Measurements from ENCODE around the gene PIK3CD. TPM values are rescaled to one million over a fixed set of nuclear protein-coding genes. Genes with fewer than 3 reads are reported as not detected.

The PIK3CD gene
- total and polyA plus RNA-seq, 5 experiments from 2014 or later, result 56.8 to 343 (median 166) TPM

DNA sequence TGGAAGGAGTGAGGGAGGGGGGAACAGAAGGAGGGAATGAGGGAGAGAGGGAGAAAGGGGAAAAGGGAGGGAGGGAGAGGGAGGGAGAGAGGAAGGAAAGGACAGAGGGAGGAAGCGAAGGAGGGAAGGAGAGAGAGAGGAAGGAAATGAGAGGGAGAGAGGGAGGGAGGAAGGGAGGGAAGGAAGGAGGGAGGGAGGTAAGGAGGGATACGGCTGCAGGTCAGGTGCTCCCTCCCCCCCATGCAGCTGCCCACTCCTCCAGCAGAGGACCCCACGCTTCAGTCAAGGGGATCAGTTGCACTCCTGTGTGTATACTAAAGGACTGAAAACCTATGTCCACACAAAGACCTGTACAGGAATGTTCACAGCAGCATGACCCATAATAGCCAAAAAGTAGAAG, 117.5 kb downstream of the PIK3CD start:
- Mint-ChIP-seq H3K4me1 (peaks cover 0 to 31% (median 8%) of the 10 kb centered on the region in 4 donors), H3K27me3 (no peaks in the 10 kb centered on the region), H3K36me3 (peaks cover 0 to 42% (median 9%) of the 10 kb centered on the region in 3 donors), H3K27ac (peak overlapping the region in 3 of 10 donors; percentile 13 to 66 (median 15)), H3K4me3 (no peak overlapping the region), H3K9me3 (no peaks in the 10 kb centered on the region)
- ATAC-seq (no peak), DNase-seq (no peak)
- POLR2A ChIA-PET, result no interaction called here

DNA sequence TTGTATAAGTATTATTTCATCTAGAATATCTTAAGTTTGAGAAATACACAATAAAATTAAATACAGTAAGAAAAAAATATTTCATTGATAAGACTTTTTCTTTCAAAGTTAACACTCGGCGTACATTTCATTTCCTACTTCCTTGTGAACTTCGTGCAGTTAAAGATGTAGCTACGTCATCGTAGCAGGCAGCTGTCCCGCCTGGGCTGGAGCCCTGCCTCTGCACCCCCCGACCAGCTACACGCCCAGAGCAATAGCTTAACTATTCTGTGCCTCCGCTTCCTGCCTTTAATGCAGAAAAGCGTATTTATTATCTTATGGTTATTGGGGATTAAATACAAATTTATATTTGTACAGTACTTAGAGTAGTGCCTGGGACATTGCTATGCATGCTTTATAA, 118.8 kb downstream of the PIK3CD start:
- no peaks in the 10 kb centered on the region for H3K9me3 Mint-ChIP-seq
- H3K27ac Mint-ChIP-seq, result peak overlapping the region in 1 of 10 donors; percentile 31
- POLR2A ChIA-PET, result interaction anchor here (0.8 kb wide), 1 partner anchor 11 kb away, joined by 3 read pairs; no protein-coding TSS in a partner anchor
- H3K4me1 Mint-ChIP-seq, result peaks cover 0 to 31% (median 4%) of the 10 kb centered on the region in 4 donors
- H3K27me3 Mint-ChIP-seq, result no peaks in the 10 kb centered on the region
- no peak overlapping the region for H3K4me3 Mint-ChIP-seq
- ATAC-seq (peak in 1 of 2 donors; percentile 59), DNase-seq (no peak)
- H3K36me3 Mint-ChIP-seq, result peaks cover 0 to 39% (median 9%) of the 10 kb centered on the region in 3 donors

DNA sequence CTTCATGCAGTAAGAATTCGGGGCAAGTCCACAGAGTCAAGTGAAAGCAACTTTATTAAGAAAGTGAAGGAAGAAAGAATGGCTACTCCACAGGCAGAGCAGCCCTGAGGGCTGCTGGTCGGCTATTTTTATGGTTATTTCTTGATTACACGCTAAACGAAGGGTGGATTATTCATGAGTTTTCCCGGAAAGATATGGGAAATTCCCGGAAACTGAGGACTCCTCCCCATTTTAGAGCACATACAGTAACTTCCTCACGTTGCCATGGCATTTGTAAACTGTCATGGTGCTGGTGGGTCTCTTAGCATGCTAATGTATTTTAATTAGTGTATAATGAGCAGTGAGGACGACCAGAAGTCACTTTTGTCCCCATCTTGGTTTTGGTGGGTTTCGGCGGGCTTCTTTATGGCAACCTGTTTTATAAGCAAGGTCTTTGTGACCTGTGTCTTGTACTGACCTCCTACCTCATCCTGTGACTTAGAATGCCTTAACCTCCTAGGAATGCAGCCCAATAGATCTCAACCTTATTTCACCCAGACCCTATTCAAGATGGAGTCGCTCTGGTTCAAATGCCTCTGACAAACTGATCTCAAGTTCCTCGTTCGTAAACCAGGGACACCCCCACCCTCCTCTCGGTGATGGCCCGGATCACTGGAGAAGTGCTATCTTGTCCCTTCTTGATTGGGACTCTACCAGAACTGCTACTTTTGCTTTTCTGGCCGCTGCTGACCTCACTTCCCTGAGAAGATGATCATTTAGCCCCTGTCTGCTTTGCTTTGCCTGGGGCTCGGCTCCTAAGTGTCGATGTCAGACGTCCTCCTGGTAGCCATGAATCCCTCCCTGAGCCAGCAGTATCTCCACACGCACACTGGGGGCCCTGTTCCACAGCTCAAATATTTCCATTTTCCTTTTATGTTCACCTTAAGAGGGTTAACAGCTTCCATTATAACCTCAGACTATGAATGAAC, 123.5 kb downstream of the PIK3CD start:
- no peak for ATAC-seq
- H3K4me1 Mint-ChIP-seq, result peaks cover 12 to 32% (median 18%) of the 10 kb centered on the region in 4 donors
- peaks cover 0 to 34% (median 9%) of the 10 kb centered on the region in 3 donors for H3K36me3 Mint-ChIP-seq
- peak overlapping the region in 3 of 10 donors; percentile 3 to 48 (median 20) for H3K27ac Mint-ChIP-seq
- no peaks in the 10 kb centered on the region for H3K9me3 Mint-ChIP-seq
- no peaks in the 10 kb centered on the region for H3K27me3 Mint-ChIP-seq
- no peak for DNase-seq
- H3K4me3 Mint-ChIP-seq, result no peak overlapping the region
- POLR2A ChIA-PET, result no interaction called here

DNA sequence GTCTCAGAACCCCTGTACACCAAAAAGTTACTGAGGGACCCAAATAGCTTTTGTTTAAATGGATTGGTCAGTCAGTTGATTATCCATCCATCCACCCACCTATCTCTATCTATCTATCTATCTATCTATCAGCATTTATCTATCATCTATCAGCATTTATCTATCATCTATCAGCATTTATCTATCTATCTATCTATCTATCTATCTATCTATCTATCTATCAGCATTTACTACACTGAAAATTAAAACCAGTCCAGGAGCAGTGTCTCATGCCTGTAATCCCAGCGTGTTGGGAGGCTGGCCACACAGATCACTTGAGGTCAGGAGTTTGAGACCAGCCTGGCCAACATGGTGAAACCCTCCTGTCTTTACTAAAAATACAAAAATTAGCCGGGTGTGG, 125.2 kb downstream of the PIK3CD start:
- H3K4me1 Mint-ChIP-seq, result peaks cover 12 to 35% (median 18%) of the 10 kb centered on the region in 4 donors
- H3K27ac Mint-ChIP-seq, result peak overlapping the region in 2 of 10 donors; percentile 3 to 78
- ATAC-seq (no peak), DNase-seq (no peak)
- H3K9me3 Mint-ChIP-seq, result no peaks in the 10 kb centered on the region
- no peaks in the 10 kb centered on the region for H3K27me3 Mint-ChIP-seq
- peaks cover 0 to 21% (median 9%) of the 10 kb centered on the region in 3 donors for H3K36me3 Mint-ChIP-seq
- POLR2A ChIA-PET, result interaction anchor here (0.7 kb wide), 1 partner anchor 1178 kb away, joined by 3 read pairs; no protein-coding TSS in a partner anchor
- peak overlapping the region in 1 of 10 donors; percentile 14 for H3K4me3 Mint-ChIP-seq

Other genes with a start within 250 kb of the PIK3CD start
- 1 to 10 TPM; 3.2 to 4.3 TPM for gene SLC25A33, start 112.3 kb upstream of the PIK3CD start, total RNA-seq
- gene SLC25A33, start 112.3 kb upstream of the PIK3CD start, polyA plus RNA-seq, result 10 to 100 TPM in 1 of 3 donors, 1 to 10 TPM in 2; 8.2 to 10.5 (median 9.2) TPM
- gene TMEM201, start 62.8 kb upstream of the PIK3CD start, total RNA-seq, result 1 to 10 TPM; 8.8 to 9.2 TPM
- gene TMEM201, start 62.8 kb upstream of the PIK3CD start, polyA plus RNA-seq, result 1 to 10 TPM in 2 of 3 donors, under 1 TPM in 1; 0.73 to 2.2 (median 1.1) TPM
- 10 to 100 TPM; 62.9 to 63.1 TPM for gene CLSTN1, start 172.2 kb downstream of the PIK3CD start, total RNA-seq
- gene CLSTN1, start 172.2 kb downstream of the PIK3CD start, polyA plus RNA-seq, result 10 to 100 TPM; 10.7 to 32.3 (median 12.9) TPM

Measured in naive thymus-derived CD8-positive, alpha-beta T cell (primary cell).